HepG2 (cell line): ENCODE data around the gene IQCB1. TPM values are rescaled to one million over a fixed set of nuclear protein-coding genes. Genes with fewer than 3 reads are reported as not detected.

Experiments
- CHD2 ChIP-seq: IDR thresholded peaks from 2 replicates; pipeline ENCODE4 v1.6.1; 2011; ENCODE audit warnings: low read depth, low read length, improper control_type of control experiment
- MLXIP ChIP-seq: sonication (generic); formaldehyde crosslinking; IDR thresholded peaks from 2 replicates; pipeline ENCODE4 v1.9.0; 2021; ENCODE audit warnings: missing genetic modification reagents, borderline replicate concordance
- MTA1 ChIP-seq: sonication (generic); formaldehyde crosslinking; IDR thresholded peaks from 2 replicates; pipeline ENCODE4 v1.4.0; 2020; ENCODE audit warnings: missing genetic modification reagents, mild to moderate bottlenecking, borderline replicate concordance
- MXD1 ChIP-seq: sonication (generic); formaldehyde crosslinking; IDR thresholded peaks from 2 replicates; pipeline ENCODE4 v1.4.0; 2020; ENCODE audit warnings: mild to moderate bottlenecking, missing genetic modification reagents
- PCBP1 ChIP-seq: fragments of 200-400 bp; formaldehyde crosslinking; IDR thresholded peaks from 2 replicates; pipeline ENCODE4 v1.6.1; 2017; ENCODE audit warnings: mild to moderate bottlenecking, low read depth, low read length, borderline replicate concordance
- POLR2G ChIP-seq: fragments of 200-400 bp; formaldehyde crosslinking; IDR thresholded peaks from 2 replicates; pipeline ENCODE4 v1.6.1; 2018; ENCODE audit warnings: mild to moderate bottlenecking, low read depth, low read length, moderate library complexity
- PPARG ChIP-seq: conservative IDR thresholded peaks from 2 replicates; pipeline ENCODE4 v1.6.1; 2016; ENCODE audit warnings: missing biosample characterization, missing genetic modification reagents
- RBM22 ChIP-seq: fragments of 200-400 bp; formaldehyde crosslinking; optimal IDR thresholded peaks from 2 replicates; pipeline ENCODE3; 2017; ENCODE audit warnings: mild to moderate bottlenecking, low read length, moderate library complexity
- SALL2 ChIP-seq: sonication (generic); formaldehyde crosslinking; IDR thresholded peaks from 2 replicates; pipeline ENCODE4 v1.8.1; 2023; ENCODE audit warnings: mild to moderate bottlenecking, missing genetic modification reagents, inconsistent platforms
- SP2 ChIP-seq: sonication (generic); formaldehyde crosslinking; IDR thresholded peaks from 2 replicates; pipeline ENCODE4 v1.5.1; 2020; ENCODE audit warnings: mild to moderate bottlenecking, missing genetic modification reagents
- TFDP1 ChIP-seq: IDR thresholded peaks from 2 replicates; pipeline ENCODE4 v1.6.1; 2016; ENCODE audit warnings: missing compliant biosample characterization, missing genetic modification reagents, borderline replicate concordance
- ZFP41 ChIP-seq: sonication (generic); formaldehyde crosslinking; IDR thresholded peaks from 2 replicates; pipeline ENCODE4 v1.4.0; 2020; ENCODE audit warnings: mild to moderate bottlenecking, missing genetic modification reagents, borderline replicate concordance
- ZNF205 ChIP-seq: IDR thresholded peaks from 2 replicates; pipeline ENCODE4 v1.6.1; 2018; ENCODE audit warnings: missing biosample characterization, missing genetic modification reagents
- ZNF232 ChIP-seq: sonication (generic); formaldehyde crosslinking; IDR thresholded peaks from 2 replicates; pipeline ENCODE4 v1.4.0; 2020; ENCODE audit warnings: missing genetic modification reagents, borderline replicate concordance
- ZNF251 ChIP-seq: sonication (generic); formaldehyde crosslinking; IDR thresholded peaks from 2 replicates; pipeline ENCODE4 v1.9.0; 2021; ENCODE audit warnings: mild to moderate bottlenecking, missing genetic modification reagents
- ZNF264 ChIP-seq: sonication (generic); formaldehyde crosslinking; IDR thresholded peaks from 2 replicates; pipeline ENCODE4 v1.4.0; 2020; ENCODE audit warnings: missing genetic modification reagents
- ZNF292 ChIP-seq: sonication (generic); formaldehyde crosslinking; IDR thresholded peaks from 2 replicates; pipeline ENCODE4 v1.8.1; 2022; ENCODE audit warnings: mild to moderate bottlenecking, low read depth, missing genetic modification reagents, borderline replicate concordance
- ZNF317 ChIP-seq: sonication (generic); formaldehyde crosslinking; IDR thresholded peaks from 2 replicates; pipeline ENCODE4 v1.5.0; 2020; ENCODE audit warnings: mild to moderate bottlenecking, missing genetic modification reagents
- ZNF430 ChIP-seq: sonication (generic); formaldehyde crosslinking; IDR thresholded peaks from 2 replicates; pipeline ENCODE4 v1.9.0; 2021; ENCODE audit warnings: mild to moderate bottlenecking, missing genetic modification reagents
- ZNF576 ChIP-seq: sonication (generic); formaldehyde crosslinking; IDR thresholded peaks from 2 replicates; pipeline ENCODE4 v1.4.0; 2020; ENCODE audit warnings: mild to moderate bottlenecking, missing genetic modification reagents
- ZNF737 ChIP-seq: sonication (generic); formaldehyde crosslinking; IDR thresholded peaks from 2 replicates; pipeline ENCODE4 v1.5.0; 2020; ENCODE audit warnings: missing genetic modification reagents, mild to moderate bottlenecking, borderline replicate concordance
- ZNF784 ChIP-seq: sonication (generic); formaldehyde crosslinking; IDR thresholded peaks from 2 replicates; pipeline ENCODE4 v1.5.1; 2020; ENCODE audit warnings: missing genetic modification reagents, mild to moderate bottlenecking, borderline replicate concordance
- ZSCAN30 ChIP-seq: sonication (generic); formaldehyde crosslinking; IDR thresholded peaks from 2 replicates; pipeline ENCODE4 v1.5.0; 2020; ENCODE audit warnings: mild to moderate bottlenecking, missing genetic modification reagents
- polyA plus RNA-seq, 8 experiments: library from polyadenylated mRNA; depleted of rRNA in 3 of 8; stranded (reverse) in 7 of 8; unstranded in 1 of 8; fragments of >200 nt; fragmentation: Illumina TruSeq in 4 of 8; extraction: Trizol in 4 of 8; gene quantifications; 2 replicates each; pipeline versions ENCODE4 v1.2.1 to v1.2.3, GENCODE V29; 2011 to 2016; ENCODE audit warnings: low read depth in 4 of 8, missing spikeins in 1 of 8, mixed read lengths in 1 of 8; ENCODE audit not compliant: insufficient read depth in 1 of 8
- total RNA-seq, 5 experiments: library from RNA; depleted of rRNA; stranded (reverse); fragments of >200 nt; fragmentation: Illumina TruSeq; extraction: Trizol; gene quantifications; 2 replicates each; pipeline ENCODE4 v1.2.3, GENCODE V29; 2016; ENCODE audit warnings: low read depth in 1 of 5

IQCB1 gene
- total and polyA plus RNA-seq, 2 of the 13 experiments (the other 11 are each of a cell fraction or from before 2014, with no cell fraction given), result 18.0 to 41.4 TPM

- TF ChIP-seq ZNF251, result peak; percentile 89; the same call in 1 of the 2 replicates
- TF ChIP-seq PCBP1, result 0 out of 2 replicates have a peak, but pooled peaks have one; percentile 18
- peak; percentile 24; the same call in 1 of the 2 replicates for TF ChIP-seq ZFP41 (CRISPR knock-in tag)
- TF ChIP-seq ZNF317 (CRISPR knock-in tag), result 0 out of 2 replicates have a peak, but pooled peaks have one; percentile 55
- peak; percentile 59; the same call in 1 of the 2 replicates for TF ChIP-seq TFDP1 (CRISPR knock-in tag)
- no peak for TF ChIP-seq ZSCAN30 (CRISPR knock-in tag)
- TF ChIP-seq ZNF784 (CRISPR knock-in tag), result peak; percentile 67
- no peak for TF ChIP-seq ZNF292
- peak; percentile 82; the same call in 1 of the 2 replicates for TF ChIP-seq ZNF232 (CRISPR knock-in tag)
- no peak for TF ChIP-seq ZNF205 (CRISPR knock-in tag)
- TF ChIP-seq CHD2, result 0 out of 2 replicates have a peak, but pooled peaks have one; percentile 54
- TF ChIP-seq ZNF430, result peak; percentile 65; the same call in 1 of the 2 replicates
- peak; percentile 39; the same call in 1 of the 2 replicates for TF ChIP-seq MLXIP (CRISPR knock-in tag)
- 0 out of 2 replicates have a peak, but pooled peaks have one; percentile 46 for TF ChIP-seq ZNF576 (CRISPR knock-in tag)
- peak; percentile 90 for TF ChIP-seq SP2
- TF ChIP-seq ZNF264 (CRISPR knock-in tag), result peak; percentile 78
- peak; percentile 89 for TF ChIP-seq RBM22
- TF ChIP-seq PPARG (CRISPR knock-in tag), result 0 out of 2 replicates have a peak, but pooled peaks have one; percentile 27
- TF ChIP-seq MTA1 (CRISPR knock-in tag), result peak; percentile 43; the same call in 1 of the 2 replicates
- TF ChIP-seq SALL2, result peak; percentile 68; the same call in 1 of the 2 replicates
- peak; percentile 98 for TF ChIP-seq POLR2G
- TF ChIP-seq ZNF737 (CRISPR knock-in tag), result no peak
- peak; percentile 65; the same call in 1 of the 2 replicates for TF ChIP-seq MXD1
These were observed 85.4 kb downstream of the IQCB1 start, which contains the start of gene GOLGB1 (continued) for GRCh38 chr3:121749276-121750086.
